GM21423 (cell line): ENCODE results near the gene HEPHL1.
A peak's percentile ranks its signal among the peaks of the same experiment; 100 is the strongest.

Experiments used
- ATAC-seq: cut with Tn5 transposase; IDR thresholded peaks from one replicate; pipeline ENCODE4 v1.9.1; 2021; ENCODE audit warnings: mild to moderate bottlenecking, moderate library complexity; ENCODE audit not compliant: unreplicated experiment

HEPHL1 gene

GRCh38 chr11:94128746-94129511, 107.8 kb downstream of the HEPHL1 start, which contains the start of gene PANX1:
TSS of gene PANX1 (plus strand) at chr11:94128841. CDS start at chr11:94129313, 472 bp downstream.
- peak; percentile 85 for ATAC-seq

DNA sequence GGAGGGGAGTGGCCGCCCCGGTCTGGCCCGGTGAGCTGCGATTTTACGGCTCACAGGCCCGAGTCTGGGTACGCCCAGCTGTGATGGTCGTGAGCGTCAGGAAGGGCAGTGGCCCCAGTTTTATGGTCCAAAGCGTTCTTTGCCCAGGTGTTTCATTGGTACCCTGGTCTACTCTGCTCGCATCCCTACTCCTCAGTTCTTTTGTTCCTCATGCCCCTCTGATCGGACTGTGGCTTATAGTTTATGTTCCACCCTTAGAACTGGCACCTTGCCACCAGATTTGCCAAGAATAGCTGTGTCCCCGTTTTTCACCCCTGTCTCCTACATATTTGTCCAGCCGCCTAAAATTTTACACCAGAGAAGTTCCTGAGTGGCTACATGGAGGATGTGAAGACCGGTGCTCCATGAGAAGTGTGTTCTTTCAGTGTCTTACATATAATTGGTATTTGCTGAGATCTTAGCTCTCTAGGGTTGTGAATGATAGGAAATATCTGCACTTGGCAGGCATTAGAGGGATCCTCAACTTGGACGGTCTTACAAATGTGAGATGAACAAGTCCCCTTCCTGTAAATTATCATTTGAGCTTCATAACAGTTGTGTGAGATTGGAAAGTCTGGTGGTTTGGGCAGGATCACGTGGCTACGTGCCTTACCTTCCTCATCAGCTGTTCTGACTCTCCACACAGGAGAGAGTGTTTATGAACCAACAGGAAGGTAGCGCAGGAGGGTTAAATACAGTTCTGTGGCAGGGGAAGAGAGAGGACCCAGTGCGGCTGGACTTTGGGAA, 108.6 kb downstream of the HEPHL1 start:
- ATAC-seq: no peak

DNA sequence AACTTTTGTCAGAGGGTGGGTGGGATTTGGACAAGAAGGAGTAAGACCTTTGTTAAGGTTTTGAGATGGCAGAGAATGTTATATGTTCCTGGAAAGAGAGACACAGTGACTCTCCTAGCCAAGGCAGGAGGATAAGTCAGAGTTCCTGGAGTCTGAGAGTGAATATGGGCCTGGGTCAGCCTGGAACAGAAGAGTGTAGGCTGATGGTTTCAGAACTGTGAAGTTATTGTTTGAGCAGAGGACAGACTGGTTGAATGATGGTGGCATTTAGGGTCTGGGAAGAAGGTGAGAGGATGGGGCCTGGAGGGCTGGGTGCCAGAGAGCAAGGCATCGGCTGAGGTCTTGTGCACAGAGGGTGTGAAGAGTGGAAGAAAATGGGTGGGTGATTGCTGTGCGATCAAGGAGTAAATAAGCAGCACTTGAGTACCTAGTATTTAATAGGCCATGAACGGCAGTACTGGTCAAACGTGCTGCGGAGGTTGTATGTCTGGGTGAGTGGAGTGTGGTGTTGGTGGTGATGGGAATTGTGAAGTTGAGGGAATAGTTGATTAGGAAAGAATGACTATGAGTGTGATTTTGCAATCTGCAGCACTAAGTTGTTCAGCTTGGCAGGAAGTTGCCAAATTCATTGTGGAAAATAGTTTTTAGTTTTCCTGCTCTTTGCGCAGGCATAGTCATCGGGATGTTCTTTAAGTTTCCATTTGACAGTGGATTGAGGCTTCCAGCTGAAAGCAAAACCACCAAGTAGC, 109.3 kb downstream of the HEPHL1 start:
- ATAC-seq: no peak

GRCh38 chr11:94131047-94131717, 110.0 kb downstream of the HEPHL1 start:
- no peak for ATAC-seq

DNA sequence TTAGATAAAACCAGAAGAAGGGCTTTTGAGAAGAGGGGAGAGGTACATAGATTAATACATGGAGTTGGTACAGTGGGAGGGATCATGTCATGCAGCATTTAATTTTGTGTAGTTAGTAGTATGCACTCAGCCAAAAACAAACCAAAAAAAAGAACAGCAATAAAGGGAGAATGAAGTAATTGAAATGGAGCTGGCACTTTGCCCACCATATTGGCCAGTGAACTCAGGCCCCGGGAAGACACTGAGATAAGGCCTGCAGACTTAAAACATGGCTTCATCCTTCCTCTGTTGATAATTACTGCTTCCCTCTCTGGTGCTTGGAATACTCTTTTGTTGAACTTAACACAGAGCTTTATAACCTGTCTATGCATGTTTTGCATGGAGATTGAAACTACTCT, 110.6 kb downstream of the HEPHL1 start:
- ATAC-seq: no peak

- ATAC-seq: no peak
Measured at GRCh38 chr11:94132152-94132558, 111.0 kb downstream of the HEPHL1 start.

DNA sequence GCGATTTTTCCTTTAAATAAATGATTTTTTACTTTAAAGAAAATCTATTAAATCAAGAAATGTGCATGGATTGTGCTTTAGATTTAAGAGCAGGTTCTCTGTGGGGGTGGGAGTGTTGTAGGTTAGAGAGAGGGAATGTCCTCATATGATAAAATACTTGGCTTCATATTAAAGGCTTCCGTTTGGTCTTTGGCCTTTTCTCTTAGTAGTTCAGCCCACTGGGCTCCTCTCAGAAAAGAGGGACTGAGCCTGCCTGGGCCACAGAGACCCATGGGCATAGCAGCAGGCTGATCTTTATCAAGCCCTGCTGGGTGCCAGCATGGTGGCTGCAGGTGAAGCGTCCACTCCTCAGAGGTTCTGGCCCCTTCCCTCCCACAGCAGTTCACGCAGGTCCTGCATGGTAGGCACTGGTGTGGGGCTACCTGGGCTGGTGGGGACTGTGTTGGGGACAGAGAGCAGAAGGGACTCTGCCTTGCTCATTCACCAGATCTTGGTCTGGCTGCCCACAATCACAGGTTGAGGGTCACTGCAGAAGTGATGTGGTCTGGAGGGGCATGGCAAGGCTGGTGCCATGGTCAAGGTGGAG, 111.8 kb downstream of the HEPHL1 start:
- ATAC-seq: no peak

DNA sequence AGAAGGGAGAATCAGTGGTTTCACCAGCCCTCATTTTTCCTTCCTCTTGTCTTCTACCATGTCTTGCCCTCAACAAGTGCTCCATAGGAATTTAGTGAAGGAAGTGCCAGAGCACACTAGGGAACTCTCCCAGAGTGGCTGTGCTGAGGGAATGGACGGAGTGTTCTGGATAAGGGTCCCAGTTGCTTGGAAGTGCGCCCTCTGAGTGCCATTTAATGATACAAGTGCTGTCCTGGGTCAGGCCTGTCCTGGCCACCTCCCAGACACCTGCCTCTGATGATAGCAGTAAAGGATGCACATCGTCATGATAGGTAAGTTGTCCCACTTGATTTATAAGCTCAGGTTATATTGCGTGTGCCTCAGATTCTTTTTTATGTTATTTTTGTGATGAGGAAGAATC, 112.6 kb downstream of the HEPHL1 start:
- no peak for ATAC-seq

DNA sequence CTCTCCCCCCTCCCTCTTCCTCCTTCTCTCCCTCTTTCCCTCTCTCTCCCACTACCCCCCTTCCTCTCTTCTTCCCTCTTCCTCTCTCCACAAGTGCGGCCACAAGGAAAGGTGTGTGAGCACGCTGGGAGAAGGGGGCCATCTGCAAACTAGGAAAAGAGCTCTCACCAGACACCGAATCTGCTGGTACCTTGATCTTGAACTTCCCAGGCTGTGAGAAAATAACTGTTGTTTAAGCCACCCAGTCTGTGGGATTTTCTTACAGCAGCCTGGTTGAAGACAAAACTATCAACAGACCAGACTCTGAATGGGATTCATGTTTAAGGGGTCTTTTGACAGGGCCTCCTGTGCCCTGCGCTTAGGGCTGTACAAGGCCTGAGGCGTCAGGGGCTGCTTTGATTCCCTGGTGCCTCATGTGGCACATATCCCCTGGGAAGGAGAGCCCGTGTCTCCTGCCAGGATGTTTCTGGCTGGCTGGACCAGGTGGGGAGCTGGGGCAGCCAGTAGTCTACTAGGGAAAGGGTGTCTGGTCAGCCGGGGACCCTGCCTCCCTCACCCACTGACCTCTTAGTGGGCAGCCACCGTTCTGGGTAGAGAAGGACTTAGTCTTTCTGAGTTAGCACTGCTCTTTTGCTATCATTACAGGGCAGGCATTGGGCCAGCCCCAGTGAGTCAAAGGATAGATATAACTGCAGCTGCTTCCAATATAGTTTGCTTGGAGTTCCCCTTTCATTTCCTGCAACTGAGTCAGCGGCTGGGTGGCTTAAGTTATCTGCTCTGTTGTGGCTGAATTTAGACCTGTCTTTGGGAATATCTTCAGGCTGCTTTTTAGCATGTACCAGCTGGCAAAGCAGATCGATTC, 113.7 kb downstream of the HEPHL1 start:
- peak; percentile 56 for ATAC-seq

GRCh38 chr11:94139416-94139815, 118.3 kb downstream of the HEPHL1 start:
- ATAC-seq: no peak

- no peak for ATAC-seq
Measured at GRCh38 chr11:94140154-94140655, 119.1 kb downstream of the HEPHL1 start.

GRCh38 chr11:94141511-94142307, 120.6 kb downstream of the HEPHL1 start:
- ATAC-seq: no peak

DNA sequence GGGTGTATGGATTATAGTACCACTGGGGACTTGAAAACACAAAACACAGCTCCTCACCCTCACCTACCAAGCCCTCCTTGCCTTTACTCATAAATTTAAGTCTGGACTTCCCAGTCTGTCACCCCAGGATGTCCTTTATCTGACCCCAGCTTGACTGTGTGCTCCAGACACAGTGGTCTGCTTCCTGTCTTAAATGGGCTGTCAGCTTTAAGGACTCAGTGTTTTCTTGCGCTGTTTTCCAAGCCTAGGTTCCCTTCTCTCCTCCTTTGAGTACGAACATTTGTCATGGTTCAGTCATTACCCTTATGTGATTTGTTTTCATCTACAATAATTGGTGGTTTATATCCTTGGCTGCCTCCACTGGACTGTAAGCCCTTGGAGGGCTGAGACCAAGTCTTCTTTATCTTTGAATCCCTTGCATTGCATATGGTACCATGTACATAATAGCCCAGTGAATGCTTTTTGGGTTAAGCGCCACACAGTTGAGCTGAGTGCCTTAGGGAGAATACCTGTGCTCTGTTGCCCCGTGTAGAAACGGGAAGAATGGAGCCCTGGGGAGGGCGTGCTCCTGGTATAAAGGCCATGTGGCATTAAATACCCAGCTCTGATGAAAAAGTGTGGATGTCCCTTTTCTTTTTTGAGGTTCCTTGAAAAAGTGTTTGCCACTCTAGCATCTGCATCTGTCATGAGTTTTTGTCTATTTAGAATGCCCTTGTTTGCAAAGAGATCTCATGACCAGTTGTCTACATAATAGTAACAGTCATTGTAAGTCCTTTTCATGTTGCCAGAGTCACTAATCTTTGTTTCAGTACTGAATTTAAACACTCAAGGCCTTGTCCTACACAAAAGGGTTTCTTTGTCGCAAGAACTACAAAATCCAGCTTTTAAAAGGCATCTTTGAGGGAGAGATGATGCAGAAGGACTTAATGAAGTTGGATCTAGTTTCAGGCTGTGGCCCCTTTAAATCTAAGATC, 121.4 kb downstream of the HEPHL1 start:
- no peak for ATAC-seq

DNA sequence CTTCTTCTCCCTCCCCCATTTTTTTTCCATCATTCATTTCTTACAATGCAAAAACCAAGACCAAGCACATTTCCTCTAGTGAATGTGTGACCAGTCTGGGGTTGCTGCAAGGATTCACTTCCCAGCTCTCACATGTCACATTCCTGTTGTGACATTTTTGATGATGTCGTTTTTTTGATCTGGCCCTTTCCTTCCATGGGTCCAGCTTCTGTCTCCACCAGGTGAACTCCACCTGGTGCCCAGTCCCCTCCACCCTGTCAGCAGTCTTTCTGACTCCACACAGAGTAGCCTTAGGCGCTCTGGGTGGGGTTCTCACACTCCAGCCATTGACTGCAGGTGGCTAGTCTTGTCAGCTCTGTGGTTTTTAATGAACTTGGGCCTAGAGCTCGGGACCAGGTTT, 123.1 kb downstream of the HEPHL1 start:
- no peak for ATAC-seq

DNA sequence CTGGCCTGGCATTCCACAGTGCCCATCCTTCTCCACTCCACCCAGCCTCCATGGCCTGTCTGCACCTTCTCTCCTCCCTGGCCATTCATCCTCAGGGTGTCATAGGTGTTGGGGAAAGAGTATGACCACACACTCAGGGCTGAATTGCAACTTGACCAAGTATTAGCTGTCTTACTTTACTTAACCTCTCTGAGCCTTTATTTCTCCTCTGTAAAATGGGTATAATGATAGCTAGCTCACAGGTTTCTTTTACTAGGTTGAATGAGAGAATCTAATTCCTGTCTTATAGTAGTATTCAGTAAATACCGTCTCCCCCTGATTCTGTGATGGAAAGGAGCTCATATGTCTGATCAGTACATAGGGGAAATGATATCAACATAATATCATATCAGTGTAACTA, 123.5 kb downstream of the HEPHL1 start:
- no peak for ATAC-seq

DNA sequence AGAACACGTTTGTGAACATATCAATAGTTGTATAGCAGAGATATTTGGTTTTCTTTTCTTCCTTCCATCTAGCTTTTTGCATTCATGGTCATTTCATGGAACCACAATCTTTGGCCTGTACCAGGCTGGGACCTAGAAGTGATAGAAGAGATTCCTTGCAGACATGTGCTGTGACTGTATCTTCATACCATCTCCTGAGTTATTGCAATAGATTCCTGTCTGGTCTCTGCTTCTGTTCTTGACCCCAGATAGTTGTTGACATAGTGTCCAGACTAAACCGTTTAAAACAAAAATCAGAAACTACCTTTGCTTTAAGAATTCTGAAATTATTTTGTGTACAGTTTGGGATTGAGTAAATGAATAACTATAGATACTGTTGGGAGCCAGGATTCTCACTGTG, 124.3 kb downstream of the HEPHL1 start:
- no peak for ATAC-seq

DNA sequence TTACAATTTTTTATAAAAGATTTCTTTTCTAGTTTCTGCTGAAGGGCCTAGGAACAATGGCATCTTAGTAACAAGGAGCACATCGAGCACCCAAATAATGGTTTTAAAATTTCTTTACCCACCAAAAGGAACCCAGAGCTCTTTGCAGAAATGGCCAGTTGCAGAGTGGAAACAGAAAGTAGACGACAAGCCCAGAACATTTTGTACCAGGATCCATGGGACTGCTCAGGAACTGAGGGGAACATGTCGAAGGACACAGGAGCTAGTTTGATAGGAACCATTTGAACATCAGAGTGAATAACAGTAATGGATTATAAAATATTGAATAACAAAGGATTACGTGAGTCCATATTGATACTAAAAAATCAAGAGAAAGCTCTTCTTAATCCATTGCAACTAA, 124.8 kb downstream of the HEPHL1 start:
- ATAC-seq: no peak
